ENCODE data around the gene MED12L. TPM values are rescaled to one million over a fixed set of nuclear protein-coding genes. Genes with fewer than 3 reads are reported as not detected.

The MED12L gene
- total RNA-seq, 3 donors from 2014 or later: 0.48 to 1.6 (median 1.6) TPM

DNA sequence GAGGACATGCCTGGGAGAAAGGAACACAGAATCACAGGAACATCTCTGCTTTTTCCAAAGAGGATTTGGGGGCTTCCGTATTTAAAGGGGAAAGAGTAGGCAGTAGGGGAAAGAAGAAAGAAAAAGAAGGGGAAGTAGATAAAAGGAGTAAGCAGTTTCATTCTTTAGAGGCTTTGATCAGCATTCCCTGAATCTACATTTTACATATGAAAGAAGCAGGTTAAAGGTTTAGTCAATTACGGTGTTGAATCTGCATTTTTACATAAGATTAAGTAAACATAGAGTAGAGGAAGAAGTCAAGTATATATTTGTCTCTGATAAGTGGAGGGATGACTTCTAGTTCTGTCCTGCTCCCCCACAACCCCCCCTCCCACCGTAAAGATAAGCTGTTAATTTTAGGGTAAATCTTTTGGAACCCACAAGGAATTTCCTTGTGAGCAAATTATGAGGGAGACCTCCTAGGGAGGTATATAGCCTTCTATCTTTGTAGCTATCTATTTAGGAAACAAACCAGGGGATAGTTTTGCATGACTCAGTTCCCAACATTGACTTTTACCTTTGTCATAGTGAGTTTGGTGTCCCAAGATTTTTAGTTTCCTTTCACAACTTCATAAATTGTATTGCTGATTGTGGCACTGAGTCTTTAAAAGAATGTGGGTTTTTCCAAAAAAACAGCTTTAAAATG, 307.8 kb downstream of the MED12L start:
- no peaks in the 10 kb centered on the region for H3K27me3 ChIP-seq
- intact Hi-C loops (cut with DNase I; ENCODE audit: low total_unique reads): no loop called here
- no peaks in the 10 kb centered on the region for H3K9me3 ChIP-seq
- H3K4me3 ChIP-seq: no peak overlapping the region
- DNase-seq (ENCODE audit: low spot score in 2 of 2): no peak
- H3K36me3 ChIP-seq: no peaks in the 10 kb centered on the region
- no peak overlapping the region for H3K27ac ChIP-seq
- H3K4me1 ChIP-seq: no peaks in the 10 kb centered on the region
- TF ChIP-seq POLR2AphosphoS5 (IDR thresholded peaks at IDR 0.05) (no peak), POLR2A (IDR thresholded peaks at IDR 0.05) (no peak), CTCF (IDR thresholded peaks at IDR 0.05) (no peak)

DNA sequence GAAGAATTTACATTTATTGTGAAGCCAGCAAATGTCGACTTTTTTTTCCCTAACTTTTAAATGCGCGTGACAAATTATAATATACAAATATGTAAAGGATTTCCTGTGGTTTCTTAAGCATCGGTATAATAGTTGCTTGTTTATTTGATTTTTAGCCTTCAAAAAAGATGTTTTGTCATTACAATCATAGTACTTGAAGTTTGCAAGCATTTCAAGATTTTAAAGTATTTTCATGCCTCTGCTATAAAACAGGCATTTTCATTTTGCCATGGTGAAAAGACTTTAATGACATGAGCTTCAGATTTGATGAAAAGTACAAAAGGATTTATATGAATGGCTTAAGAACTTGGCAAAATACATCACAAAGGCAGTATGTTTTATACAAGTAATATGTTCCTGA, 308.5 kb downstream of the MED12L start:
- Histone ChIP-seq H3K9me3 (no peaks in the 10 kb centered on the region), H3K27me3 (no peaks in the 10 kb centered on the region), H3K4me3 (no peak overlapping the region), H3K27ac (no peak overlapping the region), H3K36me3 (no peaks in the 10 kb centered on the region), H3K4me1 (no peaks in the 10 kb centered on the region)
- intact Hi-C loops (cut with DNase I; ENCODE audit: low total_unique reads): no loop called here
- no peak for TF ChIP-seq POLR2A (IDR thresholded peaks at IDR 0.05)
- no peak for TF ChIP-seq POLR2AphosphoS5 (IDR thresholded peaks at IDR 0.05)
- no peak for TF ChIP-seq CTCF (IDR thresholded peaks at IDR 0.05)
- DNase-seq (ENCODE audit: low spot score in 2 of 2): no peak

DNA sequence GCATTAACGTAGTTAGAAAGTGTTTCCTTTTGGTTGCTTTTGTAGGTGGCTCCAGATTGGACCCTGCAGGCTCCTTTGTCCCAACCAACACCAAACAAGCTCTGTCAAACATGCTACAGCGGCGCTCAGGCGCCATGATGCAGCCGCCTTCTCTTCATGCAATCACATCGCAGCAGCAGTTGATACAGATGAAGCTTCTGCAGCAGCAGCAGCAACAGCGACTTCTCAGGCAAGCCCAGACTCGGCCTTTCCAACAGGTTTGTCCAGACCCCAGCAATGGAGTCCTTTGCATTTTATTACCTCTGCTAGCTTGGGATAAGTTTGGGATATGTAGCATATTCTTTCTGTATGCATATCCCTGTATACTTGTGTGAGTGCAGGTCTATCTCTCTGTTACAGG, 309.1 kb downstream of the MED12L start:
- Histone ChIP-seq H3K9me3 (no peaks in the 10 kb centered on the region), H3K36me3 (no peaks in the 10 kb centered on the region), H3K4me3 (no peak overlapping the region), H3K4me1 (no peaks in the 10 kb centered on the region), H3K27ac (no peak overlapping the region), H3K27me3 (no peaks in the 10 kb centered on the region)
- DNase-seq (ENCODE audit: low spot score in 2 of 2): no peak
- TF ChIP-seq POLR2AphosphoS5 (IDR thresholded peaks at IDR 0.05) (no peak), CTCF (IDR thresholded peaks at IDR 0.05) (no peak), POLR2A (IDR thresholded peaks at IDR 0.05) (no peak)
- intact Hi-C loops (cut with DNase I; ENCODE audit: low total_unique reads): no loop called here

DNA sequence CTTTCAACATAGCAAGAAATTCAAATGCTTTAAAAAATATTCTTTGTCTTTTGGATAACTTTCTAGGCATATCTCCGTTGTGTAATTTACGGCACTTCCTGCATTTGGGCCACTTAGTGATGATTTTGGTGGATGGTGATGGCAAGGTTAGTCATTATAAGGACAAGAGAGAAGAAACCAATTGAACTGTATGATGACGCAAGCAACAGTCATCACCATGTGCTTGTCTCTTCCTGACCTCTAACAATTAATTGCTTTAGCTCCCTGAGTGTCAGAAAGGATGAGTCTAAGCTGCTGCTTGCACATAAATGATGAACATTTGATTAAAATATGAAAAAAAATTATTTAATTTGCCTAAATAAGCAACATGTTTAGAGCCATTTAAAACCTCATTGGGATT, 310.3 kb downstream of the MED12L start:
- H3K36me3 ChIP-seq: no peaks in the 10 kb centered on the region
- DNase-seq (ENCODE audit: low spot score in 2 of 2): no peak
- intact Hi-C loops (cut with DNase I; ENCODE audit: low total_unique reads): no loop called here
- H3K4me3 ChIP-seq: no peak overlapping the region
- no peaks in the 10 kb centered on the region for H3K9me3 ChIP-seq
- no peaks in the 10 kb centered on the region for H3K4me1 ChIP-seq
- TF ChIP-seq CTCF (IDR thresholded peaks at IDR 0.05) (no peak), POLR2AphosphoS5 (IDR thresholded peaks at IDR 0.05) (no peak), POLR2A (IDR thresholded peaks at IDR 0.05) (no peak)
- H3K27me3 ChIP-seq: no peaks in the 10 kb centered on the region
- H3K27ac ChIP-seq: no peak overlapping the region

DNA sequence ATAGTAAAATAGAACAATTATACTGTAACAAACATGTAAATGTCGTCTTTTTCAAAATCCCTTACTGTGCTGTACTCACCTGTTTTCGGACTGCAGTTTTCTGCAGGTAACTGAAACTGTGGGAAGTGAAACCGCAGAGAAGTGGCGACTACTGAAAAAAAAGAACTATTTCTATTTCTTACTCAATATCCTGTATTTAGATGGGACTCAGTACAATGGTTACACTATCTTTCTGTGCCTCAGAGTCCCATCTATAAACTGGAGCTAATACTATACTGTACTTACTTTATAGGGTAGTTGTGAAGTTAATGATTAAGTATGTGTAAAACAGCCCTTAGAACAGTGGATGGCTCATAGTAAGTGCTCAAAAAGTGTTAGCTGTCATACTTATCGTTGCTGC, 313.4 kb downstream of the MED12L start:
- no peaks in the 10 kb centered on the region for H3K4me1 ChIP-seq
- TF ChIP-seq POLR2A (IDR thresholded peaks at IDR 0.05) (no peak), POLR2AphosphoS5 (IDR thresholded peaks at IDR 0.05) (no peak), CTCF (IDR thresholded peaks at IDR 0.05) (no peak)

More for the DNA sequence above, 313.4 kb downstream of the MED12L start:
- H3K27me3 ChIP-seq: no peaks in the 10 kb centered on the region
- intact Hi-C loops (cut with DNase I; ENCODE audit: low total_unique reads): no loop called here
- H3K4me3 ChIP-seq: no peak overlapping the region
- no peak for DNase-seq (ENCODE audit: low spot score in 2 of 2)
- H3K36me3 ChIP-seq: no peaks in the 10 kb centered on the region
- no peaks in the 10 kb centered on the region for H3K9me3 ChIP-seq
- no peak overlapping the region for H3K27ac ChIP-seq

All from breast epithelium (tissue), 4 donors.